GM12878 (cell line): ENCODE data around the gene P3H3. TPM values are rescaled to one million over a fixed set of nuclear protein-coding genes. Genes with fewer than 3 reads are reported as not detected.
A peak's percentile ranks its signal among the peaks of the same experiment; 100 is the strongest.

Source experiments
- ATAC-seq: fragments of 200-7000 bp; cut with Tn5 transposase; 3 replicates; pipeline ENCODE4 v1.9.1; 2020; ENCODE audit warnings: mild to moderate bottlenecking, moderate library complexity
- BruUV-seq: library from RNA; stranded (reverse); fragments of 400-500 nt; replicated peaks from 2 replicates; lab custom pipeline; 2021; lab: Mats Ljungman, UMichigan
- CTCF ChIA-PET: fragments of 300-600 bp; sonication (Branson Sonifier 250); formaldehyde crosslinking; extraction: SDS; loops from one replicate; lab custom pipeline; 2021; ENCODE audit warnings: inconsistent platforms; lab: Yijun Ruan, JAX
- POLR2A ChIA-PET: fragments of 350-600 bp; formaldehyde crosslinking; extraction: SDS; loops from one replicate; lab custom pipeline; 2021; ENCODE audit warnings: inconsistent platforms; lab: Charles Lee
- RAD21 ChIA-PET: fragments of 300-600 bp; sonication (Branson Sonifier 250); formaldehyde crosslinking; loops from one replicate; lab custom pipeline; 2023; ENCODE audit warnings: antibody characterized with exemption; ENCODE audit not compliant: unreplicated experiment; lab: Charles Lee
- SMC1A ChIA-PET: fragments of 300-600 bp; sonication (Branson Sonifier 250); formaldehyde crosslinking; loops from one replicate; lab custom pipeline; 2023; ENCODE audit not compliant: unreplicated experiment, uncharacterized antibody; lab: Charles Lee
- DNase-seq: peaks from one replicate; pipeline ENCODE4 v3.0.0-alpha.2; 2011; ENCODE audit warnings: low read depth, low spot score
- FAIRE-seq: peaks from 3 replicates; lab custom pipeline; 2011; peaks lifted over from hg19 to GRCh38; lab: Jason Lieb, UNC
- H2AFZ ChIP-seq: 2 replicates; pipeline ENCODE4 v1.6.0; 2011; ENCODE audit warnings: low read depth, low read length, control low read depth; ENCODE audit not compliant: control insufficient read depth
- H3K27ac ChIP-seq: 2 replicates; pipeline ENCODE4 v1.5.1; 2011; ENCODE audit warnings: control low read depth; ENCODE audit not compliant: control insufficient read depth, insufficient read depth
- H3K27me3 ChIP-seq, 2 experiments: replicated peaks in 1 of 2; 2 replicates each; pipeline versions ENCODE4 v1.6.0 to v1.6.1; 2011; ENCODE audit warnings: low read length in 1 of 2; ENCODE audit not compliant: control insufficient read depth in 2 of 2, insufficient read depth in 2 of 2
- H3K36me3 ChIP-seq, 2 experiments: 2 replicates each; pipeline ENCODE4 v1.5.1; 2011; ENCODE audit warnings: low read length in 1 of 2; ENCODE audit not compliant: control insufficient read depth in 2 of 2, insufficient read depth in 2 of 2
- H3K4me1 ChIP-seq: 2 replicates; pipeline ENCODE4 v1.6.1; 2011; ENCODE audit warnings: mild to moderate bottlenecking, low read length, moderate library complexity, mixed read lengths; ENCODE audit not compliant: control insufficient read depth, insufficient read depth
- H3K4me2 ChIP-seq: 2 replicates; pipeline ENCODE4 v1.6.0; 2011; ENCODE audit warnings: control low read depth; ENCODE audit not compliant: control insufficient read depth, insufficient read depth
- H3K4me3 ChIP-seq: fragments of 200-600 bp; sonication (generic); 2 replicates; pipeline ENCODE4 v1.5.1; 2016
- H3K79me2 ChIP-seq: 2 replicates; pipeline ENCODE4 v1.6.0; 2011; ENCODE audit warnings: low read length; ENCODE audit not compliant: control insufficient read depth, insufficient read depth
- H3K9ac ChIP-seq: 2 replicates; pipeline ENCODE4 v1.8.0; 2011; ENCODE audit warnings: low read length, control low read depth, mixed read lengths; ENCODE audit not compliant: control insufficient read depth, insufficient read depth
- H3K9me3 ChIP-seq: replicated peaks from 3 replicates; pipeline ENCODE4 v1.5.1; 2011; ENCODE audit warnings: mild to moderate bottlenecking, low read length; ENCODE audit not compliant: control insufficient read depth, insufficient read depth
- H4K20me1 ChIP-seq: 2 replicates; pipeline ENCODE4 v1.6.0; 2011; ENCODE audit not compliant: control insufficient read depth, insufficient read depth
- HDGF ChIP-seq: fragments of 450-650 bp; IDR thresholded peaks from 2 replicates; pipeline ENCODE4 v1.6.1; 2016; ENCODE audit warnings: antibody characterized with exemption
- NBN ChIP-seq: fragments of 450-650 bp; IDR thresholded peaks from 2 replicates; pipeline ENCODE4 v1.6.1; 2016
- PRDM15 ChIP-seq: fragments of 450-650 bp; formaldehyde crosslinking; IDR thresholded peaks from 2 replicates; pipeline ENCODE4 v1.4.0; 2020; ENCODE audit warnings: mild to moderate bottlenecking, moderate library complexity
- WGBS: methylation state at CpG from one replicate; pipeline ENCODE4 v1.1.6; 2016; ENCODE audit warnings: low lambda C conversion rate; ENCODE audit not compliant: insufficient replicate concordance, insufficient coverage; ENCODE audit errors: missing lambda C conversion rate; 5-methylcytosine and 5-hydroxymethylcytosine counted together
- in situ Hi-C: fragments of 300-500 bp; cut with MboI; formaldehyde crosslinking; loops from 9 replicates; pipeline ENCODE4 v1.14.3; 2018; ENCODE audit warnings: mixed read lengths
- intact Hi-C: fragments of 100-400 bp; cut with micrococcal nuclease; formaldehyde crosslinking; loops from one replicate; pipeline ENCODE4 v1.14.2; 2022; ENCODE audit not compliant: unreplicated experiment
- polyA plus RNA-seq, 11 experiments: library from polyadenylated mRNA; depleted of rRNA in 4 of 11; unstranded in 6 of 11; stranded (reverse) in 5 of 11; fragments of >200 nt; fragmentation: Nextera tagmentation in 4 of 11; fragmentation: Illumina TruSeq in 1 of 11; extraction: Ambion mirVana in 4 of 11; extraction: Trizol in 1 of 11; gene quantifications; 1 replicate in 1 of 11; 2 replicates in 10 of 11; pipeline versions ENCODE4 v1.2.1 to v1.2.3, GENCODE V29; 2011 to 2016; ENCODE audit warnings: inconsistent platforms in 2 of 11, missing spikeins in 2 of 11, low read depth in 1 of 11
- total RNA-seq, 4 experiments: library from RNA; depleted of rRNA in 3 of 4; stranded (reverse); fragments of >200 nt in 3 of 4; fragmentation: Illumina TruSeq in 1 of 4; extraction: Trizol in 1 of 4; gene quantifications; 2 replicates each; pipeline versions ENCODE4 v1.2.1 to v1.2.3, GENCODE V29; 2013 to 2021

The P3H3 gene
- total and polyA plus RNA-seq, 10 of the 15 experiments (the other 5 are each of a cell fraction or from before 2014, with no cell fraction given): 0.03 to 0.21 (median 0.05) TPM; not detected in 7

- peak overlapping the region; percentile 84 for H3K27ac ChIP-seq
- intact Hi-C loops: loop anchor here (1.0 to 5.0 kb wide), 2 partner anchors 38 to 166 kb away; partner anchors contain the start of gene ZNF384
- BruUV-seq: no TSS peak
- H2AFZ ChIP-seq: peak overlapping the region; percentile 27; the same call in 1 of the 2 replicates
- 3% methylated on average over 18 of the region's 18 CpGs for WGBS
- peak overlapping the region; percentile 60 for H3K9ac ChIP-seq
- no peak for DNase-seq
- ChIA-PET CTCF (interaction anchor here (0.6 to 9.9 kb wide), 12 partner anchors 16 to 314 kb away, joined by 3 to 173 read pairs (median 4); partner anchors contain the start of genes COPS7A, MLF2, SPSB2 and TPI1), SMC1A (interaction anchor here (0.9 to 5.0 kb wide), 11 partner anchors 12 to 255 kb away, joined by 3 to 42 read pairs (median 6); partner anchors contain the start of genes COPS7A, GNB3, MLF2 and SPSB2), POLR2A (interaction anchor here (0.7 to 8.9 kb wide), 21 partner anchors 10 to 260 kb away, joined by 3 to 84 read pairs (median 7); partner anchors contain the start of genes COPS7A, LPCAT3, MLF2 and PTMS), RAD21 (interaction anchor here (0.5 to 5.6 kb wide), 11 partner anchors 15 to 260 kb away, joined by 3 to 42 read pairs (median 6); partner anchors contain the start of genes C12orf57, COPS7A, MLF2 and RNU7-1)
- H3K4me1 ChIP-seq: peaks cover 28% of the 10 kb centered on the region
- H3K9me3 ChIP-seq: no peaks in the 10 kb centered on the region
- H4K20me1 ChIP-seq: no peaks in the 10 kb centered on the region
- no peak for ATAC-seq
- in situ Hi-C loops: no loop called here
- peak overlapping the region; percentile 82 for H3K4me3 ChIP-seq
- no peak for TF ChIP-seq PRDM15 (CRISPR knock-in tag)
- peak; percentile 70; the same call in 1 of the 2 replicates for TF ChIP-seq HDGF
- TF ChIP-seq NBN: 0 out of 2 replicates have a peak, but pooled peaks have one; percentile 1
- H3K27me3 ChIP-seq: no peaks in the 10 kb centered on the region
- H3K4me2 ChIP-seq: peak overlapping the region; percentile 92
- no peak for FAIRE-seq
- peaks cover 41% of the 10 kb centered on the region for H3K79me2 ChIP-seq
- H3K36me3 ChIP-seq: peaks cover 15 to 26% of the 10 kb centered on the region in 2 experiments
Measured at GRCh38 chr12:6852651-6853354, 24.6 kb downstream of the P3H3 start.
